ENCODE measurements around the gene PSMB4.

DNA sequence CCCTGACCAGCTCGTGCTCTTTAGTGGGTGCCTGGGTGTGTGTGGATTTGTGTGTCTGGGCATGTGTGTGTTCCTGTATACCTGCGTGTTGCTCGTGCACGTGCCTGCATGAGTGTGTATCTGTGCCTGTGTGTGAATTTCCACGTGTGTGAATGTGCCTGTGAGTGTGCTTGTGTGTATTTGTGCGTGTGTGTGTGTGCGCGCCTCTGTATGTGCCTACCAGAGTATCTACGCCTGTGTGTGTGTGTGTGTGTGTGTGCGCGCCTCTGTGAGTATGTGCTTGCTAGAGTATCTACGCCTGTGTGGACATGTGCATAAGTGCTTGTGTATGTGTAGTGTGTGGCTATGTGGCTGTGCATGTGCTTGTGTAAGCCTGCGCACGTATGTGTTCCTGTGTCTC, 26.2 kb upstream of the PSMB4 start:
- TF ChIP-seq CTCF (IDR thresholded peaks at IDR 0.05) (no peak), POLR2A (IDR thresholded peaks at IDR 0.05) (no peak), POLR2AphosphoS5 (IDR thresholded peaks at IDR 0.05) (no peak), EP300 (IDR thresholded peaks at IDR 0.05) (no peak)

All from gastroesophageal sphincter (tissue), 3 donors.